ENCODE results near the gene FBXW5. TPM values are rescaled to one million over a fixed set of nuclear protein-coding genes. Genes with fewer than 3 reads are reported as not detected.

FBXW5 gene
- total and polyA plus RNA-seq, 2 experiments from 2014 or later, result 110 to 234 TPM

DNA sequence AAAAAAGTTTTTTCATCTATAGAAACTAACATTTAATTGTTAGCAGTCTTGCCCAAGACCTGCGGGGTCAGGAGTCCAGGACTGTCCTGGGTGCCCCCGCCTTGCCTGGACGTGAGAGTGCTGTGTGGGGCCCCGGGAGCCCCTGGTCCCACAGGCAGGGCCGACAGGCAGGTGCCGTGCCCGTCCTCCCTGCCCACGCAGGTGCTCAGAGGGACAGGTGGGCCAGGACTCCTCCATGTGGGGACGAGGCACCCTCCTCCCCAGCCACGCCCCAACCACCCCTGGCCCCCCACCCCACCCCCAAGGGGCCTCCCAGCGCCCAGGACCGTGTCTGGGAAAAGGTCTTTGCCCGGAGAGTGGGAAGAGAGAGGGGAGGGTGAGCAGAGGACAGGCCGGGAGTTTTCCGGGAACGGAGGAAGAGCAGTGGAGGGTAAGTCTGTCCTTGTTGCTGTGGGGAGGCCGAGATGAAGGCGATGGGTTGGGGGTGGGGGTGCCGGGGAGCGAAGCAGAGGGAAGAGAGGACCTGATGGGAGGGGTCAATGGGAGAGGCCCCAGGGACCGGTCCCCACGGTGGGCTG, 4.8 kb upstream of the FBXW5 start:
- Histone ChIP-seq H3K27me3 (replicated peaks; ENCODE audit: insufficient read depth) (no peaks in the 10 kb centered on the region; the same call in 1 of the 2 replicates), H3K9me2 (ENCODE audit: insufficient read depth) (no peaks in the 10 kb centered on the region), H3K9me3 (ENCODE audit: low read depth) (no peaks in the 10 kb centered on the region), H3K4me1 (ENCODE audit: insufficient read depth) (no peaks in the 10 kb centered on the region), H4K20me1 (ENCODE audit: insufficient read depth) (no peaks in the 10 kb centered on the region), H3K4me3 (peak overlapping the region; percentile 55), H3K36me3 (ENCODE audit: low read depth) (no peaks in the 10 kb centered on the region), H3K79me2 (ENCODE audit: insufficient read depth) (no peaks in the 10 kb centered on the region), H3K4me2 (ENCODE audit: unreplicated experiment) (peak overlapping the region; percentile 48), H2AFZ (peak overlapping the region; percentile 56), H3F3A (ENCODE audit: insufficient read depth) (no peaks in the 10 kb centered on the region), H3K27ac (no peak overlapping the region), H3K9ac (no peak overlapping the region; the same call in 1 of the 2 replicates)
- in situ Hi-C loops (cut with MboI), result no loop called here
- DNase-seq, result no peak
- no peak for TF ChIP-seq EZH2phosphoT487 (IDR thresholded peaks at IDR 0.05; ENCODE audit: insufficient read depth, low read depth)
- 20 to 32% methylated on average over 13 to 22 of the region's 22 CpGs for WGBS, 2 experiments (ENCODE audit: low coverage in 1 of 2, low lambda C conversion rate in 2 of 2, missing lambda C conversion rate in 2 of 2)

DNA sequence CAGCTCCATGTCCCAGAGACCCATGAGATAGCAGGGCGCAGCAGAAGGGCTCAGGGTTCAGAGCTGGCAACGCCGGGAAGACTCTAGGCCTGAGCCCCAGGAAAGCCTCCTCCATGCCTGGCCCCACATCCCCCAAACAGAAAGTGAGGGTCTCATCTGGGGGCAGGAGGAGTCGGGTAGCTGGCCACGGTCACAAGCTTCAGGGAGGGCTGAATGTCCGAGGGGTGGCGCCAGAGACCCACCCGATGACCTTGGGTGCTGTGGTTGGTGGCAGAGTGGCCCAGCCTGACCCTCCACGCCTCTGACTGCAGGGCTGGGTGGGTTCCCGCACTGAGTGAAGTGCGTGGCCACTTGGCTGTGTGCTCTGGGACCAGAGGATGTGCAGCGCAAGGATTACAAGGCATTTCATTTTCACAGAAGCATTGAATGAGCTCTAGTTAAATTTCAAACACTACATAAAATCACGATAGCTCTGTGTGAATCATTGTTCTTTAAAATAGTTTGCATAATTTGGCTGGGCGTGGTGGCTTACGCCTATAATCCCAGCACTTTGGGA, 3.5 kb upstream of the FBXW5 start:
- H3K9ac ChIP-seq, result peak overlapping the region; percentile 31
- TF ChIP-seq EZH2 (IDR thresholded peaks at IDR 0.05; ENCODE audit: insufficient read depth, poor library complexity, severe bottlenecking) (no peak), EZH2phosphoT487 (IDR thresholded peaks at IDR 0.05; ENCODE audit: insufficient read depth, low read depth) (no peak)
- H3K4me2 ChIP-seq (ENCODE audit: unreplicated experiment), result no peak overlapping the region
- no peaks in the 10 kb centered on the region for H4K20me1 ChIP-seq (ENCODE audit: insufficient read depth)
- H3K79me2 ChIP-seq (ENCODE audit: insufficient read depth), result peaks cover 10% of the 10 kb centered on the region
- no peaks in the 10 kb centered on the region for H3K9me2 ChIP-seq (ENCODE audit: insufficient read depth)
- H3K9me3 ChIP-seq (ENCODE audit: low read depth), result no peaks in the 10 kb centered on the region
- in situ Hi-C loops (cut with MboI), result no loop called here
- no peak overlapping the region for H3K4me3 ChIP-seq
- peak overlapping the region; percentile 50 for H3K27ac ChIP-seq
- DNase-seq, result peak; percentile 75
- no peaks in the 10 kb centered on the region for H3F3A ChIP-seq (ENCODE audit: insufficient read depth)
- no peaks in the 10 kb centered on the region for H3K4me1 ChIP-seq (ENCODE audit: insufficient read depth)
- 0 out of 2 replicates have a peak overlapping the region, but pooled peaks have one; percentile 23 for H2AFZ ChIP-seq
- WGBS, 2 experiments (ENCODE audit: low coverage in 1 of 2, low lambda C conversion rate in 2 of 2, missing lambda C conversion rate in 2 of 2), result 21% methylated on average over 15 of the region's 15 CpGs
- no peaks in the 10 kb centered on the region for H3K36me3 ChIP-seq (ENCODE audit: low read depth)
- no peaks in the 10 kb centered on the region for H3K27me3 ChIP-seq (replicated peaks; ENCODE audit: insufficient read depth)

DNA sequence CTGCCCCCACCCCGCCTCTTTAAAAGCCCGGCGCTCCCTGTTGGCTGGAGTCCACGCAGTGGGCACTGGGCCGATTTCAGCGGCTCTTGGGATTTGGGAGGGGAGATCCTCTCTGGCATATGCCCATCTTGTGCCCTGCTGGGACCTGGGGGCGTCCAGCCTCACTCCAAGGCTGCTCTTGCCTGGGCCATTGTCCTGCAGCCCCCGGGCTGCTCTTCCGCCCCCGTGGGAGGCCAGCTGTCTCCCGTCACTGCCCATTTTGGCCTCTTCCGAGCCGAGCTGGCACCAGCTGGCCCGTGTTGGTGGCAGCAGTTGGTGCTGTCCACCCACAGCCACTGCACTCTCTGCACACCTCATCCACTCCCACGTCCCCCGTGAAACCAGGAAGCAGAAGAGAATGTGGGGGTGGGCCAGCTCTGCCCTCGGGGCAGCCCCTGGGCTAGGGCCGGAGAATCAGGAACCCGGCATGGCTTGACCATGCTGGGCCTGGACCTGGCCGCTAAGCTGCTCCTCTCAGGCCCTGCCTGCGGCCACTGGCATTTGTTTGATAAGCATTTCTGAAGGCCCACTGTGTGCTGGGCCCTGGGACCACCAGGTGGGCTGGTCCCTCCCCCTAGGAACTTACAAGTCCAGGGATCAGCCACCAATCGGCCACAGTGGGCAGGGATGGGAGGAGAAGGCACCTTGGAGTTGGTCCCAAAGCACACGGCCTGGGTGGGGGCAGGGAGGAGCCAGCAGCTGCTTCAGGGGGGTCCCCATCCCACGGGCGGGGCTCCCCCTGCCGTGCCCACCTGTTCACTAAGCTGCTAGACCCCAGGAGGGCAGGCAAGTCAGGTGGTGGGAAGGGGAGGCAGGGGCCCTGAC, 2.7 kb upstream of the FBXW5 start:
- H3K9me2 ChIP-seq (ENCODE audit: insufficient read depth), result no peaks in the 10 kb centered on the region
- H3K36me3 ChIP-seq (ENCODE audit: low read depth), result no peaks in the 10 kb centered on the region
- no peak for TF ChIP-seq EZH2phosphoT487 (IDR thresholded peaks at IDR 0.05; ENCODE audit: insufficient read depth, low read depth)
- no peak for TF ChIP-seq EZH2 (IDR thresholded peaks at IDR 0.05; ENCODE audit: insufficient read depth, poor library complexity, severe bottlenecking)
- DNase-seq, result no peak
- no peaks in the 10 kb centered on the region for H3F3A ChIP-seq (ENCODE audit: insufficient read depth)
- H3K9ac ChIP-seq, result no peak overlapping the region; the same call in 1 of the 2 replicates
- no peaks in the 10 kb centered on the region for H3K4me1 ChIP-seq (ENCODE audit: insufficient read depth)
- H4K20me1 ChIP-seq (ENCODE audit: insufficient read depth), result no peaks in the 10 kb centered on the region
- no peaks in the 10 kb centered on the region for H3K9me3 ChIP-seq (ENCODE audit: low read depth)
- in situ Hi-C loops (cut with MboI), result no loop called here
- no peak overlapping the region for H3K4me2 ChIP-seq (ENCODE audit: unreplicated experiment)
- WGBS, 2 experiments (ENCODE audit: low coverage in 1 of 2, low lambda C conversion rate in 2 of 2, missing lambda C conversion rate in 2 of 2), result 75 to 77% methylated on average over 22 to 26 of the region's 26 CpGs
- H3K27me3 ChIP-seq (replicated peaks; ENCODE audit: insufficient read depth), result no peaks in the 10 kb centered on the region
- peaks cover 18% of the 10 kb centered on the region for H3K79me2 ChIP-seq (ENCODE audit: insufficient read depth)
- H3K27ac ChIP-seq, result peak overlapping the region; percentile 50; the same call in 1 of the 2 replicates
- no peak overlapping the region for H3K4me3 ChIP-seq
- no peak overlapping the region for H2AFZ ChIP-seq

DNA sequence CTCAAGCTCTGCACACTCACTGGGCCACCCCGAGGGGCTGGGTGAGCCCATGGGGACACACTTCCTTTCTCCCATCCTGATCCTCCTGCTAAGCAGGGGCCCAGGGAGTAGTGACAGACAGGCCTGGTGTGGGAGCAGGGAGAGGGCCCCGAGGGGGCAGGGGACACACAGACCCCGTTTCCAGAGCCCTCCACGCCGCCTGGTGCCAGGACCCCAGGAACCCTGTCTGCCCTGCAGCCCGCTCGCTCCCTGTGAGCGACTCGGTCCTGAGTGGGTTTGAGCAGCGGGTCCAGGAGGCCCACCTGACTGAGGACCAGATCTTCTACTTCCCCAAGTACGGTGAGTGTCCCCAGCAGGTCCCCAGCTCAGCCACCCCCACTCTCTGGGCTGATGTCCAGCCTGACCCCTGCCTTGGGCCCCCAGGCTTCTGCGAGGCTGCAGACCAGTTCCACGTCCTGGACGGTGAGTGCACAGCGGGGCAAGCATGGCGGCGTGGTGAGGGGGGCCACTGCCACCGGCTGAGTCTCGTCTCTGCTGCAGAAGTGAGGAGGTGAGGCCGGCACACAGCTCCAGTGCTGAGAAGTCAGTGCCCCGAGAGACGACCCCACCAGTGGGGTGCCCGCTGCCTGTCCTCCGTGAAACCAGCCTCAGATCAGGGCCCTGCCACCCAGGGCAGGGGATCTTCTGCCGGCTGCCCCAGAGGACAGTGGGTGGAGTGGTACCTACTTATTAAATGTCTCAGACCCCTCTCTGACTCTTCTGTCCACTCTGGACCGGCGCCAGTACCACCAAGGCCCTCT, 1.9 kb upstream of the FBXW5 start:
- H3K9ac ChIP-seq, result no peak overlapping the region
- 85 to 86% methylated on average over 25 to 27 of the region's 27 CpGs for WGBS, 2 experiments (ENCODE audit: low coverage in 1 of 2, low lambda C conversion rate in 2 of 2, missing lambda C conversion rate in 2 of 2)
- no peak overlapping the region for H2AFZ ChIP-seq
- no peaks in the 10 kb centered on the region for H4K20me1 ChIP-seq (ENCODE audit: insufficient read depth)
- H3K4me3 ChIP-seq, result no peak overlapping the region
- H3K9me2 ChIP-seq (ENCODE audit: insufficient read depth), result no peaks in the 10 kb centered on the region
- in situ Hi-C loops (cut with MboI), result no loop called here
- no peaks in the 10 kb centered on the region for H3K9me3 ChIP-seq (ENCODE audit: low read depth)
- no peak for TF ChIP-seq EZH2phosphoT487 (IDR thresholded peaks at IDR 0.05; ENCODE audit: insufficient read depth, low read depth)
- TF ChIP-seq EZH2 (IDR thresholded peaks at IDR 0.05; ENCODE audit: insufficient read depth, poor library complexity, severe bottlenecking), result no peak
- peaks cover 8% of the 10 kb centered on the region; the same call in 1 of the 2 replicates for H3K36me3 ChIP-seq (ENCODE audit: low read depth)
- no peak overlapping the region for H3K27ac ChIP-seq
- H3K79me2 ChIP-seq (ENCODE audit: insufficient read depth), result peaks cover 26% of the 10 kb centered on the region
- no peaks in the 10 kb centered on the region for H3F3A ChIP-seq (ENCODE audit: insufficient read depth)
- no peak overlapping the region for H3K4me2 ChIP-seq (ENCODE audit: unreplicated experiment)
- no peak for DNase-seq
- no peaks in the 10 kb centered on the region for H3K4me1 ChIP-seq (ENCODE audit: insufficient read depth)
- no peaks in the 10 kb centered on the region for H3K27me3 ChIP-seq (replicated peaks; ENCODE audit: insufficient read depth)

Data from GM23248 (cell line).